GM19468 (cell line): Measurements from ENCODE around the gene GRIK2.
A peak's percentile ranks its signal among the peaks of the same experiment; 100 is the strongest.

Source experiments
- ATAC-seq: cut with Tn5 transposase; IDR thresholded peaks from one replicate; pipeline ENCODE4 v1.9.1; 2021; ENCODE audit warnings: mild to moderate bottlenecking, moderate library complexity, moderate number of reproducible peaks; ENCODE audit not compliant: unreplicated experiment; ENCODE audit errors: extremely low read depth

Gene GRIK2

DNA sequence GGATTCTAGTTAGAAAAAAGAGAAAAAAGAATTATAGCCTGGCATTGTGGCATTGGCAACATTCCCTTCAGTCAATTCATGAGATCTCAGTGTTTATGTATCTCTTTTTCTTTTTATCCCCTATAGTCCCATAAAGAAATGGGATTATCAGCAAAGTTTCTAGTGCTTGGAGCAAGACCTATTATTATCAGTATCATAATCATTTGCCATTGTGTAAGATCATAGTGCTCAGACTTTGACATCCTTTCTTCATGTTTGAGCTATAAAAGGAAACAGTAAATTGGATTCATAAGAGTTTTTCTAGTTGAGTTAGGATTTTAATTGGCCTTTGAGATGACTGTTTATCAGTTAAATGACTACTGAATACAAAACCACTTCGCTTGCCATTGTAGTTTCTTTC lies 295.6 kb downstream of the GRIK2 start:
- no peak for ATAC-seq

DNA sequence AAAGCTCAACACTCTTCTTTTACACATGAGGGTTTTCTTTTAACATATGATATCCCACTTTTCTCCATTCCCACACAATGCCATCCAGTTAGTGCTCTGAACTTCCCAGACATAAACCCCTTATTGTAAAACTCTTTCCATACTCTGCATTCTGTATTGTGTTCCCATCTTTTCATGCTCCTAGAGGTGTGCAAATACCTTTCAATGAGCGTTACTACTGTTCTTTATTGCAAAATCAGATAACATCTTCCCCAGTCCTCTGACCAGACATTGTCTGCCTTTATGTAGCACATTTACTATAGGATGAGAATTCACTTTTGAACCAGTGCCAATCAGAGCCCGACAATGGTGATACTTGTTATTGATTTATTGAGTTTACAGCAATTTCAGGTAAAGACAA lies 296.2 kb downstream of the GRIK2 start:
- ATAC-seq = no peak

DNA sequence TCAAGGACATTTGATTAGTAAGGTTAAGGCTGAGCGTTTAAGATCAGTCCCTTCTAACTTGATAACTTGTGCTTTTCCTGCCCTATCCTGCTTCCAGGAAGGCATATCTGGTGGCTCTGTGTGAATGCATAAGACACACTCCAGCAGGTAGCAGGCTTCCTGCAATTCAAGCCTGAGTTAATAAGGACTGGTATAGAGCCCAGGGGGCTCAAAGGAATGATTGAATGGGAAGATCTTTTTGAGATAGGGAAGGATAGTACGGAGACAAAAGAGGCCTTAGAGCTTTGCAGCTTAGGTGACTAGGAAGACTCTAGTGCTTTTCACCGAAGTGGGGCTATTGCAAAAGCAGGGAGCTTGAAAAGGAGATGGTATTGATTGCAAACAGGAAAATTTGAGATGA lies 307.1 kb downstream of the GRIK2 start:
- ATAC-seq = no peak

DNA sequence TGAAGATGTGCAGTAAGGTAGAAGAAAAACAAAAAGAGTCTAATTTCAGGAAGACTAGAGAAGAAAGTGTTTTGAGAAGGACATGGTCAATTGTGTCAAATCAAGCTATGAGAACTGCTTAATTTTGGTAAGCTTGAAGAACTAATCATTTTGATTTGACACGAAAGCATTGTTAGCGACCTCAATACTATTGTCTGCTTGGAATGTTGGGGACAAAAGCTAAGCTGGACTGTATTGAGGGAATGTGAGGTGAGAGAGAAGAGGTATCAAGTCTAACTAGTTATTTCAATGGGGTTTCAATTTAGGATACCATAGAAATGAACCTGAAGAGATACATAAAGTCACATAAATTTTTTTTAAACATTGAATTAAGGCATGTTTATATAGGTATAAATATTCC lies 309.8 kb downstream of the GRIK2 start:
- ATAC-seq = no peak

DNA sequence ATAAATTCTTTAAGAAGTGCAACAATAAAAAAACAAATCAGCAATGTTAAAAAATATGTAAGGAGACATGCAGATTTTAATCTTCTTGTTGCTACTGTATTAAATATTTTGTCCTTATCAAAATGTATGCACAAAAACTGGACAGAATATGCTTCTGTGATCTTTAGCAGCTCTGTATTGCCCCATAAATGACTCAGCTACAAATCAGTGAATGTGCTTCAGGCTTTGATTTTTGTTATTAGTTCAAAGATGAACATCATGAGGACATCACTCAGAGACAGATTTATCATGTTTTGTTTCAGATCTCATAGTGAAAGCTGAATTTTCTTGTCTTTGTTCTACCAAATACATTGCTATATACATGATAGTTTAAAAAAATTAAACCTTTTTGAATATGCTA lies 312.4 kb downstream of the GRIK2 start:
- no peak for ATAC-seq

DNA sequence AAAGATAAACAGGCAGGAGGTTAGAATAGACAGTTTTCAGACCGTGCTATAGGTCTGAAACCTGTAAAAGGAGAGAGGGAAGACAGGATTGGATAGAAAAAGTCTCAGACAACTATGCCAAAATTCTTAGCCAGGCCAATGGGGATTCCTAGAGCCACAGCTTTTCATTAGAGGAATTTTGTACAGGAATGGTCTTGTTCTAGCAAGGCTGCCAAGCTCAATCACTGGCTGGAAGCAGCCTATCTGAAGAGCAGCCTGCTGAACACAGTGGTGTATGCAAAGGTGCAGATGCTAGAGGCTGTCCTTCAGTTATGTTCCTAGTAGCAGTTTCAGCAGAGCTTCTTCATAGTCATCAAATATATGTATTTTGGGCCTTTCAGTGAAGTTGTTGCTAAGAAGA lies 313.1 kb downstream of the GRIK2 start:
- no peak for ATAC-seq

DNA sequence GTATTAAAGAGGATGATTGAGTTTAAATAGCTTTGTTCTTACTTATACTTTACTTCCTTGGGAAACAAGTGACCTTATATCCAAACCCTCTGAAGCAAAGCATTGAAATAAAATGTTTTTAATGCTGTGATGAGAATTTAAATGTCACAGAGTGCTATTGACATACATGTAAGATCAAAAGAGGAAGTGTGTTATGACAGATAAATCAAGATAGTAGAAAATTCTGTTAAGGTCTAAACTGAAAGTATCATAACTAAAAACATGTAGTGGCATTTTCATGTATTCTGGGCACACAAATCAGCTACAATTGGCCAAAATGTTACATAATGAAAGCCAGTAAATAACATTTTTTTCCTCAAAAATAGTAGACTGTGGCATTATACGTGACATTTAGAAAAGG lies 318.0 kb downstream of the GRIK2 start:
- peak; percentile 40 for ATAC-seq

DNA sequence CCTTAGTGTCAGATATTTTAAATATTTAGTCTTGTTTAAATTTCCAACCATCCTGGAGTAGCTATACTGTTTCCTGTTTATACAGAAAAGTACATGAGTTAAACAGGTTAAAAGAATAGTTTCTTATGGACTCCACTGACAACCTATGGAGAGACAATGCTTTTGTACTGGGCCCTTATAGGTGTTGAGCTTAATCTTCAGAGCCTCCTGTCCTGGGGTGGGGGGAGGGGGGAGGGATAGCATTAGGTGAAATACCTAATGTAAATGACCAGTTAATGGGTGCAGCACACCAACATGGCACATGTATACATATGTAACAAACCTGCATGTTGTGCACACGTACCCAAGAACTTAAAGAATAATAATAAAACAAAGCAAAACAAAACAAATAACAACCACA lies 322.9 kb downstream of the GRIK2 start:
- ATAC-seq = no peak

DNA sequence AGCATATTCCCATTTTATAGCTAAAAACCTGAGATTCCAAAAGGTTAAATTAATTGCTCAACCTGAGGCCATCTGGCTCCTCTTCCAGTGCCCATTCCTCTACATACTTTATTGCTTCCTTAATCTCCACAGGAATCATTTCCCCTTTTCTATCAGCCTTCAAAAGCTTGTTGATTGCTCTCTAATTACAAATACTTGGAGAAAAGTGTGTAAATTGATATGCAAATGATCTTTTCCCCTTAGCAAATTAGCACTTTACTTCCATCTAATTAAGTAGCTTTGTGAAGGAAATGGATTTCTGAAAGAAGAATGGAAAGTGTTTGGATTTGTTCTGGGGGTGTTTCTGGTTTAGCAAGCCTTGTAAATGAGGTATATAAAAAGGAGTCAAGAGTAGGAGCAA lies 323.3 kb downstream of the GRIK2 start:
- ATAC-seq = no peak

DNA sequence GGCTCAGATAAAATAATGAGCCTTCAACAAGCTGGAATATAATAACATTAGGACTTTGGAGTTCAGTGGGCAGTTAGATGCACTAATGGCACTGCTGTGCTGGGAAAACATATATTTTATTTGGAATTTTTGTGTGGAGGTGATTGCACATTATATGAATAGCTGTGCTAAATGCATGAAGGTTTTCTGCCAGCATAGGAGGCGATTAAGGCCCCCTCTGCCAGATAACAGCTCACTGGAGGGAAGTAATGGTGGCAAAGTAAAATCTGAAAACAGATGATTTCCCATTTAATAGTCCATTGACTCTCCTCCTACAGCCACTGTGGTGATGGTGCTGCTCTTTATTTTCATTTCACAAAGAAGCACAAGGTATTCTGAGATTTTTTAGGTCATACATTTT lies 326.0 kb downstream of the GRIK2 start:
- no peak for ATAC-seq

DNA sequence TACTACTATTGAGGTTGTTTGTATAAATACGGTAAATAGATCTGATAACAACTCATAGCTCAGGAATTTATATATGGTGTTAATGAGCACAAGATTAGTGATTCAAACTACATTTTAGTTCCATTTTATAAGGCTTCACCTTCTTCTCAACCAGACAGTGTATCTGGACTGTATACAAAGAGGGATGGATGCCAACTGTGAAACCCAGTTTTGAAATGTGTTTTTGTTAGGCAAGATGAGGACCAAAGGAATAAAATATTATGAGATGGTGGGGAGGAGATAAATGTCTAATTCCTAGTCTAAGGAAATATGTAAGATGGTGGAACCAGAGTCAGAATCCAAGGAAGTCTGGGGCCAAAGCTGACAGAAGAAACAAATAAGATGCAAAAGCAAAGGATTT lies 329.0 kb downstream of the GRIK2 start:
- no peak for ATAC-seq

DNA sequence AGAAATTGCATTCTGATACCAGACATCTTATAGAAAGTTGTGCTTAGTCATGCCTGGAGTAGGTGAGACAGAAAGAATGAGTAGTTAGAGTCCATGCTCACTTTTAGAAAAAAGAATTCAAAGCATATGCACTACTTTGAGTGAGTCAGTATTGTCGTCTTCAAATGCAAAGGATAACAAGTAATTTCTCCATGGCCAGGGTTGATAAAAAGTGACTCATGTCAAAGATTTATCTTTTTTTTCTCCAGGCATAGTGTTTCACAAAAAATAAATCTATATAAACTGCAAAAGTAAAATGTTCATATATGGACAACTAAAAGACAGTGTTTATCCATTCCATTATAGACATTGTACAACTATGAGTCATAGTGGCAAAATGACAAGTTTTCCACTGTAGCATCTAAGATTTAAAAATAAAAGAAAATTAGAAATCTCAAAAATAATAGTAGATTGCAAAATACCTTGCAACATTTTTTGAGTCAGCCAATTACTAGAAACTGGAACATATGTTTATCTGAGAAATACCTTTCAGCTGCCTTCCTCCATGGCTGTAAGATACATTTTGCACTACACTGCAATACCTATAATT lies 329.6 kb downstream of the GRIK2 start:
- no peak for ATAC-seq

DNA sequence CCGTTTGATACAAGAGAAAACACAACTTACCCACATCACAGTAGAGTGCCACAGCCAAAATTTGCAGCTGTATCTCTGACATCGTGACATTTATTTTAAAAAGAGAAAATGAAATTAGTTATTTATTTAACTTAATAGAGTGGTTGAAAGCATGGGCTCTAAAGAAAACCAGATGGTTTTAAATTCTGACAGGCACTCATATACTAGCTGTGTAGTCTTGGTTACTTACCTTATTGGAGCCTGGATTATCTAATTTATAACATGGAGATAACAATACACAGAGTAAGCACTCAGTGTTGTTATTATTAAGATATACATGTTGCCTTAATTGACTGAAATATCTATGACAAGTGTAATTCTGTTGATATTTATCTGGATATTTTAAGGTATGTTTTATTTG lies 334.9 kb downstream of the GRIK2 start:
- ATAC-seq = no peak

DNA sequence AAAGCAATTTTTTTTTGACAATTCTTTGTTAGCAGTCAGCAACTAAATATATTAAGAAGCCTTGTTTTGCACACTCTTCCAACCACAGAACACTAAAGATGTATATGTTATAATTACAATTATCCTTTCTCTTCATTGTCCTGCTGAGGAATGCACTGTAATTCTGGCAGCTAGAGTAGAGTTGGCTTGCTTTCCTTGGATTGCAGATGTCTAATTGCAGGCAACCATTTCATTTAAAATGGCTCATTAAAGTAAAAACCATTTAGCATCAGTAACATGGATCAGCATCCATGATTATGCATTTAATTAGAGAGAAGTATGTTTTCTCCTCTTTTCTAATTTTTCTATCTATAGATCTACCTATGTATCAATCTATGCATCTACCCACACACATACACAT lies 335.4 kb downstream of the GRIK2 start:
- ATAC-seq = no peak

DNA sequence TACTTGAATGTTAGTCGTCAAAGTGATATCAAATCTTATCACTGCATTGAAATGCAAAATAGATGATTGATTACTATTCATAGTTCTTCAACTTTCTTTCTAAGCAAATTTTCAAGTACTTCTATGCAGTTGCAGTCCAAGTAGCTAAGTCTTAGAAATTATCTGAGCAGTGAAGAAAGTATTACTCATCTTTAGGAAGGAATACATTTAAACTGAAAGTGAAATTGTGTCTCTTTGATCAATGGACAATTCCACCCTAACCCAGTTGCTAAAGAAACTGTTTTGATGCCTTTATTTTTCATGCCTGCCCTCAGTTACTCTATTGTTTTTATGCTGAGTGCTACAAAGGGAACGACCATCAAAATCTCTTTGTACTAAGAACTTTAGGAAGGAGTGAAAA lies 337.4 kb downstream of the GRIK2 start:
- no peak for ATAC-seq

DNA sequence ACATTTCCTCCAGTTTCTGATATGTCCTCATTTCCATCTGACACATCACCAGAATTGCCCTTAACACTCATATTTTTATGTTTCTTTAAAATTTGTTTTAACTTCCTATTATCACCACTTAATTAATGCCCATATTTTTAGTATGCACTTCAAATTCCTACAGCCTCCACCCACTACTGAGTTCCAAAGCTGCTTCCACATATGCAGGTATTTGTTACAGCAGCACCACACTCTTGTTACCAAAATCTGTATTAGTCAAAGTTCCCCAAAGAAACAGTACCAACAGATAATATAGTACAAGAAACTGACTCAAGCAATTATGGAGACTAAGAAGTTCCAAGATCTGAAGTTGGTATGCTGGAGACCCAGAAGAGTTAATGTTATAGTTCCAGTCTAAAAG lies 340.4 kb downstream of the GRIK2 start:
- ATAC-seq = no peak

DNA sequence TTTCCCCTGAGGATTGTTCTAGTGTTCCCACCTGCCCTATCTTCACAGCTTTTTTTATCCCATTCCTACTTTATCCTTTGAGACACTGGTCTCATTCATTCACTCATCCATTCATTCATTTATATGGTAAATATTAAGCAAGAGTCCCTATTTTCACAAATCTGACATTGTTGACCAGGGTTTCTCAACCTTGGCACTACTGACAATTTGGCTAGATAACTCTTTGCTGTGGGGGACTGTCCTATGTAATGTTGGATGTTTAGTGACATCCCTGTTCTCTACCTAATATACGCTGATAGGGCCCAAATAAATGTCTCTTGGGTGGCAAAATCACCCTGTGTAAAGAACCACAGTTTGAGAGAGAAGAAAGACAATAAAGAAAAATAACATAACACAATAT lies 345.0 kb downstream of the GRIK2 start:
- no peak for ATAC-seq

DNA sequence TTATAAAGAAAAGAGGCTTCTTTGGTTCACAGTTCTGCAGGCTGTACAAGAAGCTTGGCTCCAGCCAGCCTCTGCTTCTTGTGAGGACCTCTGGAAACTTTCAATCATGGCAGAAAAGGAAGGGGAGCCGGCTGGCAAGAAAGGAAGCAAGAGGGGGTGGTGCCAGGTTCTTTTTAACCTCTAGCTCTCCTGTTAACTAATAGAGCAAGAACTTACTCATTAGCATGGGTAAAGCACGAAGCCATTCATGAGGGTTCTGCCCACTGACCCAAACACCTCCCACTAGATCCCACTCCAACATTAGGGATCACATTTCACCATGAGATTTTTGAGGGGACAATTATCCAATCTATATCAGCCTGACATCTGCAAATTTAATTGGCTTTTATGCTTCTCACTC lies 347.1 kb downstream of the GRIK2 start:
- ATAC-seq = no peak

DNA sequence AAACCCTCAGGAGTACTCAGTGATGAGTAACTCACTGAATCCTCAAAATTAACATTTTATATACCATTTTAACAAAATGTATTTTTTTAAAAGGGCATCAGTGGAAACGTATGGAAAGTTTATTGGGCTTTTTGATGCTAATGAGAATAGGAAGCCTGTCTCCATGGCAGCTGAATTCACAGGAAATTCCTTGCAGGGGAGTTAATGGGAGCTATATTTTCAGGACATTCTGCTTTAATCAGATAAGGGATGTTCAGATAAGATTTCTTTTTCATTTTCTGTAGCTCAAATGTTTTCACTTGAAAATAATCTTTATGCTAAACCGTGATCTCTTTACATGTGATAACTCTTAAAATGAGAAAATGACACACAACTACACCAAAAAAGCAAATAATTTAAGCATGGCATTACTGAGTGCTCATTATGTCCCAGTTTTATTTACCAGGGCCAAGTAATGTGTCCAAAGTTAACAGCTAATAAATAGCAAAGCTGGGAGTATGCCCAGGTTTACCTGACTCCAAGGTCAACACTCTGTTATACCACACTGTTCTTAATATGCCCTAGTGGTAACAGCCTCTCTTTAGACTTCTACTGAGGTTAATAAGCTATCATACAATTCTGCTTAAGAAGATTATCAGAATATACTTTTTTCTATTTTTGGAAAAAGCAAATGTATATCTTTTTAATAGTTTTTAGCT lies 348.1 kb downstream of the GRIK2 start:
- no peak for ATAC-seq

DNA sequence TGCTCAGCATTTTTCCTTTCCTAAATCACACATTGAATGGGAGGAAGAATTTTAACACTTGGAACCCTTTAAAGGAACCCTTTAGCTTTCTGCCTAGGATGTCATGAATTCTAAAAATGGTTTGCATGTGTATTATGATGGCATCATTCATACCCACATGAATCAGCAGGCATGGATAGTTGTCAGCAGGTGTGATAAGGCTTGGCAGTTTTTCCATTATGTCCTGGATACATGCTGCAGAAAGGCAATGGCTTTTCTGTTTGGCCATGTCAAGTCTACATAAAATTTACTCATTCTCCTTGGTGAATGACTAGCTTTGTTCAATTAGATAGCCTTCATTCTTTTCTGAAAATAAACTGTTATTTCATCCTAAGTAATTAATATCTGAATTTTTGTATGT lies 353.7 kb downstream of the GRIK2 start:
- ATAC-seq = no peak

DNA sequence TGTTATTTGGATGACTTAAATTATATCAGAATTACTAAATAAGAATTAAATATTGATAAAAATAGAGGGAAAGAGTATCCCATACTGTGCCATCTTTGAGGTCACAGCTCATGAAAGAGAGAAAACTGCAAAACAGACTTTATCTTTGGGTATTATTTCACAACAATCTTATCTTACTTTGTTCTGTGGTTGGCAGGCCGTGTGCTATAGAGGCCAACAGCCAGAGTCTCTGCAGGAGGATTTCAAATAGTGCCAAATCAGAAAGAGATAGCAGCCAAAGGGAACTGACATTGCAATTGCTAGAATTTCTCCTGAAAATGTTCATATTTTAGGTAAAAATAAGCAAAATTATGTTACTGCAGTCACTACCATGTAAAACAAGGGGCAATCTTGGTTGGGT lies 354.2 kb downstream of the GRIK2 start:
- ATAC-seq = no peak

DNA sequence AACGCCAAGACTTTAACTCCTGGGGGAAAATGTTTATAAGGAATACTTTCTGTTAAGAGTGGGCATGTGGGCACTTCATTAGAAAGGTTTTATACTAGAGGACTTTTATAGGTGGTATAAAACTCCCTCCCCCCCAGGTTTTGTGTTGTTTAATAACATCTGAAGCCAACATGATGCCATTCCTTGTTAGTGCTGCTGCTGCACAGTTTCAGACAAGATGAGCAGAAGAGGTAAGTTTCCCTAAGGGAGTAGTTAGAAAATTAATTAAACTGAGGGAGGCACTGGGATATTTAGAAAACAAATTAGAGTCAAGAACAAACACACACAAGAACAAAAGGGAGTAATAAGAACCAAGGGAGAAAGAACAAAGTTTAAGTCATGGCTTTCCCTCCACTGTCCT lies 362.4 kb downstream of the GRIK2 start:
- ATAC-seq = no peak
